ENCODE data around the gene ACTRT2.

- TF ChIP-seq CTCF (IDR thresholded peaks at IDR 0.05; ENCODE audit: control extremely low read depth in 1 of 3, insufficient read depth in 1 of 3, low read depth in 1 of 3, low read length in 3 of 3) (no peak), EZH2 (IDR thresholded peaks at IDR 0.05; ENCODE audit: low read depth, low read length, severe bottlenecking) (no peak), SP1 (IDR thresholded peaks at IDR 0.05; ENCODE audit: low read depth, low read length) (no peak), SRF (IDR thresholded peaks at IDR 0.05; ENCODE audit: low read depth, low read length) (no peak), BRCA1 (IDR thresholded peaks at IDR 0.05; ENCODE audit: low read depth, low read length) (no peak), ATF3 (IDR thresholded peaks at IDR 0.05; ENCODE audit: insufficient read depth, low read depth, low read length) (no peak), POLR2A (IDR thresholded peaks at IDR 0.05; ENCODE audit: control extremely low read depth in 1 of 2, low read depth in 2 of 2, low read length in 2 of 2) (no peak), NRF1 (IDR thresholded peaks at IDR 0.05; ENCODE audit: low read depth, low read length) (no peak), RAD21 (IDR thresholded peaks at IDR 0.05 in 1 of 2, conservative IDR thresholded peaks at IDR 0.05 in 1 of 2; ENCODE audit: low read depth in 2 of 2, low read length in 2 of 2) (no peak), TAF1 (IDR thresholded peaks at IDR 0.05; ENCODE audit: low read depth, low read length) (no peak), CHD2 (IDR thresholded peaks at IDR 0.05; ENCODE audit: low read length) (no peak), JUN (IDR thresholded peaks at IDR 0.05; ENCODE audit: low read depth, low read length) (no peak)
Measured at GRCh38 chr1:3001471-3002348, 19.6 kb upstream of the ACTRT2 start.

Measured in H1 (cell line).